GM19043 (cell line): ENCODE data around the gene LDHAL6B.

ENCODE experiments used
- ATAC-seq: cut with Tn5 transposase; IDR thresholded peaks from one replicate; pipeline ENCODE4 v1.9.1; 2021; ENCODE audit warnings: low read depth; ENCODE audit not compliant: unreplicated experiment

Gene LDHAL6B

GRCh38 chr15:59176653-59177316, 29.9 kb upstream of the LDHAL6B start:
- ATAC-seq, result no peak

GRCh38 chr15:59177317-59177660, 29.4 kb upstream of the LDHAL6B start:
- ATAC-seq, result no peak

GRCh38 chr15:59178151-59178695, 28.4 kb upstream of the LDHAL6B start:
- ATAC-seq, result no peak

DNA sequence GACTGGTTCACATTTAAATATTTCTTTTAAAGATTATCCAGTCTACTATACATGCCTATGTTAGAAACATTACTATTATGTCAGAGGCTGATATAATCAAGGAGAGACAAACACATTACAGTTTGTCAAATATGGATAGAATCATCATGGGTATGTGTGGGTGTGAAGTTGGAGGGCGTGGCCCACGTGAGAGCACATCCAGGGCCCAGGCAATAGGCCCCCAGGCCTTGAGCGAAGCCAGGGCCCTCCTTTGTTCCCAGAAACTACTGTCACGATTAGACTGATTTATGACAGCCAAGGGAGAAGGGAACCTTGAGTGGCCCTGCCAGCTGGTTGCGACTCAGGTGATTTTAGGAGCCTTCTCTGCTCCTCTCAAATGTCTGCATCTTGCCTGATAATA, 26.9 kb upstream of the LDHAL6B start:
- ATAC-seq, result no peak

- no peak for ATAC-seq
Measured at GRCh38 chr15:59180945-59181600, 25.6 kb upstream of the LDHAL6B start.

DNA sequence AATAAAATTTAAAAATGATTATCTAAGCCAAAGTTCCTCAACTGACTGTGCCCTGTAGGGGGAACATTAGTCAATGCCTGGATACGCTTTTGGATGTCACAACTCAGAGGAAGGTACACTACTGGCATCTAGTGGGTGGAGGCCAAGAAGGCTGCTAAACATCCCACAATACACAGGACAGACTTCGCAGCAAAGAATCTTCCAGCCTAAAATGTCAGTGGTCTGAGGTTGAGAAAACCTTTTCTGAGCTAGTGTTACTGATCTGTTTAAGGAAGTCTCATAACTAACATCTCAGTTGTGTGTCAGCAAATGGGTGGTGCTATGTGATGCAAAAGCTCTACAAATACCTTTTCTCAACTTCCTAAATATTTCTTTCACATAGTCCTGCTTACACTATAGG, 20.9 kb upstream of the LDHAL6B start:
- ATAC-seq, result no peak

- no peak for ATAC-seq
Measured at GRCh38 chr15:59186501-59186900, 20.1 kb upstream of the LDHAL6B start.

DNA sequence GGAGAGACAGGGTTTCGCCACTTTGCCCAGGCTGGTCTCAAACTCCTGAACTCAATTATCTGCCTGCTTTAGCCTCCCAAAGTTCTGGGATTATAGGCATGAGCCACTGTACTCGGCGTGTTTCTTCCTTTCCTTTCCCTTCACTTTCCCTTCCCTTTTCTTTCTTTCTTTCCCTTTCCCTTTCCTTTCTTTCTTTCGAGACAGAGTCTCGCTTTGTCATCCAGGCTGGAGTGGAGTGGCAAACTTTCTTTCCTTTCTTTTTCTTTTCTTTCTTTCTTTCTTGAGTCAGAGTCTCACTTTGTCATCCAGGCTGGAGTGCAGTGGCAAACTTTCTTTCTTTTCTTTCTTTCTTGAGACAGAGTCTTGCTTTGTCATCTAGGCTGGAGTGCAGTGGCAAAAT, 17.4 kb upstream of the LDHAL6B start:
- ATAC-seq, result no peak

- no peak for ATAC-seq
Measured at GRCh38 chr15:59190291-59190690, 16.4 kb upstream of the LDHAL6B start.

GRCh38 chr15:59191855-59192237, 14.8 kb upstream of the LDHAL6B start:
- ATAC-seq, result no peak

DNA sequence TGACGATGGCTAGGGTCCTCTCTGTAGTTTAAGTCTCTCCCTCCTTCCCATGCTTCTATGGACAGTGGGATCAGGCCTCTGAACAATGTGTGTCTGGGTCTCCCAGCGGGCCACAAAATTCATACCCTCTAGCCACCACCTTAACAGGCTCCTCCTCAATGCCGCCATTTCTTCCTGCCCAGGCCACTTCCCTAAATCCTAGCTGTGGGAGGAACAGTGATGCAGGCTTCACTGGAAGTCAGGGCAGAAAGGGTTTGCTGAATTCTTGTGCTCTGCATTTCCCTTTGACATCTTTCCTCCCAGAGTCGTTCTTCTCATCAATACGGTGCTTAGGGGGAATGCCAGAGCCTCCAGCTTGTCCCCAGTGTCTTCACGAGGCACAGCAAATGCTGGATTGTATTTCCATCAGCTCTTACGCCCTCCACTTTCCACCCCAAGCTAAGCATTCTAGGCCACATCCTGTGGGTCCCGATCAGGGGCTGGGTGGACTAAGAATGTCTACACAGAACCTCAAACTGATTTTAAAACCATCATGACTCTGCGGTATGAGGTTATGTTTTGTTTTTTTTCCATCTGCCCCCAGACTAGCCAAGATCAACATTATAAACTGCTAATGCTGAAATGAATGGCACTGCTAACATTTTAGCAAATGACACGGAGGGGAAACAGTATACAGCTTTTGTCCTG, 11.9 kb upstream of the LDHAL6B start:
- ATAC-seq, result no peak

GRCh38 chr15:59196416-59196815, 10.2 kb upstream of the LDHAL6B start:
- ATAC-seq, result no peak

GRCh38 chr15:59197454-59197853, 9.2 kb upstream of the LDHAL6B start:
- ATAC-seq, result no peak

- ATAC-seq, result no peak
Measured at GRCh38 chr15:59199626-59200465, 6.8 kb upstream of the LDHAL6B start.

GRCh38 chr15:59200560-59200959, 6.1 kb upstream of the LDHAL6B start:
- no peak for ATAC-seq

GRCh38 chr15:59203008-59203407, 3.6 kb upstream of the LDHAL6B start:
- ATAC-seq, result no peak

DNA sequence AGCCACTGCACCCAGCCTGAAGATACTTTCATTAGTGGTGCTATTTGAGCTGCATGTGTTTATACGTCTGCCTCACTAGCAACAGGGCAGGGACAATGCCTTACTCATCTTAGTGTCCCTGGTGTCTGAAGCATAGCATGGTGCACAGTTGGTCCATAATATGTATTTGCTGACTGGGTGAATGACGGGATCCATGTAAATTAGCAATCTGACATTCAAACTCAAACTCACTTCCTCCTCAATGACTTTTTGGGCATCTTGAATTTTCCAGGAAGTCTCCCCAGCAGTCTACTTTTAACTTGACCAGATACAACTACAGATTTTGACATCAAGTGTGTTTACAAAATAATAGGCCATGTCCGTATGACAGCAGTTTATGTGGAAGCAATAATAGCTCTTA, 3.0 kb upstream of the LDHAL6B start:
- no peak for ATAC-seq

- ATAC-seq, result no peak
Measured at GRCh38 chr15:59205839-59206622, 612 bp upstream of the LDHAL6B start.

DNA sequence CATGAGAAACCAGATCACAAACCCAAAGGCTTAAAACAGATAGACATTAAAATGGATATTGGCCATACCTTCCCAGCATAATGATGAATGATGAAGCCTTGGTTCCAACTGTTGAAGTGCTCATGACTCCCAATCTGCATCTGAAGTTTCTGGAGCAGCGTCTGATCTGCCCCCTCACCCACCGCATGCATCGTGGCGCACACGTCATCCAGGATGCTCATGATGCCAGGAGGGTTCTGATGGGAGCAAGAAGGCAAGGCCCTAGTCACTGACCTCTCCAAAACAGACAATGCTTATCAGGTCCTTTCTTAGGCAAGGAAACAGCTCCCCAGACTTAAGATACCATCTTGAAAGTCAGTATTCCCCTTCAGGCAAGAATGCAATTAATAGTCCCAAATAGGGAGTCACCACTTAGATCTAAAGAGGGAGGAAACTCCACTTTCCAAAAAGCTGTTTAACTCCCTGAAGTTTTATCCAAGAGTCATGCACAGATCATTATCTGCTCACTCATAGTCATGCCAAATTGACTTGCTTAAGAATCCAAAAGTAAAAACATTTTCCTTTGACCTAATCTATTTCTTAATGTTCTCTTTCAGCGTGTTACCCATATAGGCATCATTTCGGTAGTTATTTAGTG, 2.1 kb downstream of the LDHAL6B start:
- no peak for ATAC-seq

- no peak for ATAC-seq
Measured at GRCh38 chr15:59210186-59210585, 3.5 kb downstream of the LDHAL6B start.
